ENCODE measurements around the gene RASA3. TPM values are rescaled to one million over a fixed set of nuclear protein-coding genes. Genes with fewer than 3 reads are reported as not detected.

The RASA3 gene
- total RNA-seq, 2 donors from 2014 or later: 4.4 to 7.2 TPM

DNA sequence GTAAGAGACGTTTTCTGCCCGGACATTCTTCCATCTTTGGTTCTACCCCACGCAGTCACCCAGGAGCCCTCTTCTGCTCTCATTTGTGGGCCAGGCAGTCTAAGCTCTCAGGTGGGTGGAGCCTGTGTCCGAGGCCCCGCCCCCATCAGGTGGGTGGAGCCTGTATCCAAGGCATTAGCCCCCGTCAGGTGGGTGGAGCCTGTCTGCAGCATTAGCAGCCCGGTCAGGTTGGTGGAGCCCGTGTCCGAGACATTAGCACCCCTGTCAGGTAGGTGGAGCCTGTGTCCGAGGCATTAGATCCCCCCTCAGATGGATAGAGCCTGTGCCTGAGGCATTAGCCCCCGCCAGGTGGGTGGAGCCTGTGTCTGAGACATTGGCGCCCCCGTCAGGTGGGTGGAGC is 113.1 kb downstream of the RASA3 start:
- intact Hi-C loops (cut with DNase I): no loop called here
- H3K9me3 ChIP-seq: no peaks in the 10 kb centered on the region
- no peak overlapping the region for H3K9ac ChIP-seq (ENCODE audit: low read depth in 2 of 2, low read length in 2 of 2)
- no peaks in the 10 kb centered on the region for H3K36me3 ChIP-seq
- TF ChIP-seq, protein P1, sequence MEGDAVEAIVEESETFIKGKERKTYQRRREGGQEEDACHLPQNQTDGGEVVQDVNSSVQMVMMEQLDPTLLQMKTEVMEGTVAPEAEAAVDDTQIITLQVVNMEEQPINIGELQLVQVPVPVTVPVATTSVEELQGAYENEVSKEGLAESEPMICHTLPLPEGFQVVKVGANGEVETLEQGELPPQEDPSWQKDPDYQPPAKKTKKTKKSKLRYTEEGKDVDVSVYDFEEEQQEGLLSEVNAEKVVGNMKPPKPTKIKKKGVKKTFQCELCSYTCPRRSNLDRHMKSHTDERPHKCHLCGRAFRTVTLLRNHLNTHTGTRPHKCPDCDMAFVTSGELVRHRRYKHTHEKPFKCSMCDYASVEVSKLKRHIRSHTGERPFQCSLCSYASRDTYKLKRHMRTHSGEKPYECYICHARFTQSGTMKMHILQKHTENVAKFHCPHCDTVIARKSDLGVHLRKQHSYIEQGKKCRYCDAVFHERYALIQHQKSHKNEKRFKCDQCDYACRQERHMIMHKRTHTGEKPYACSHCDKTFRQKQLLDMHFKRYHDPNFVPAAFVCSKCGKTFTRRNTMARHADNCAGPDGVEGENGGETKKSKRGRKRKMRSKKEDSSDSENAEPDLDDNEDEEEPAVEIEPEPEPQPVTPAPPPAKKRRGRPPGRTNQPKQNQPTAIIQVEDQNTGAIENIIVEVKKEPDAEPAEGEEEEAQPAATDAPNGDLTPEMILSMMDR (IDR thresholded peaks at IDR 0.05): no peak
- no peaks in the 10 kb centered on the region for H3K4me1 ChIP-seq
- H3K4me3 ChIP-seq: no peak overlapping the region
- H3K27me3 ChIP-seq: no peaks in the 10 kb centered on the region
- no peak for DNase-seq
- H3K27ac ChIP-seq: no peak overlapping the region

DNA sequence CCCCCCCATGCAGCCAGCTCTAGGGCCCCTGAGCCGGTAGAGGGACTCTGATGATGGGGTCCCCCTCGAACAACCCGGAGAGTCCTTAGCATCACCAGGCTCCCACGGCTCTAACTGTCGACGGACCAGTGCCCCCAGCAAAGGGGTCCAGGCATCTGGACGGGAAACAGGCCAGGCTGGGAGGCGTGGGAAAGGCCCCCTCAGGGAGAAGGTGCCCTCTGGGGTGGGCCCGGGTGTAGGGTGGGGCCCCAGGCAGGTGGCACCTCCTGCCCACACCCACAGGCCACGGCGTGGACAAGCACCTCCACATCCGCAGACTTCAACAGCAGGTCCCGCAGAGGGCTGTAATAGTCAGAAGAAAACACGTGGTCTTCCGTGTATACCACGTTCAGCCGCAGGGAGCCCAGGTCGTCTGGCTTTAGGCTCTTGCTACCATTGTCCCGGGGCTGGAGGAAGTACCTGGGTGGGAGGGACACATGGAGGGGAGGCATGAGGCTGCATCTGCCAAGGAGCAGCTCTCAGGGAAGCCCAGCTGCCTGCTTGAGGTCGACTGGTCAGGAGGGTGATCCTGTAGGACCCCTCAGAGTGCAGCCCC is 113.9 kb downstream of the RASA3 start:
- Histone ChIP-seq H3K36me3 (no peaks in the 10 kb centered on the region), H3K9me3 (no peaks in the 10 kb centered on the region), H3K9ac (ENCODE audit: low read depth in 2 of 2, low read length in 2 of 2) (no peak overlapping the region), H3K27me3 (no peaks in the 10 kb centered on the region), H3K27ac (no peak overlapping the region), H3K4me1 (no peaks in the 10 kb centered on the region), H3K4me3 (no peak overlapping the region)
- DNase-seq: no peak
- TF ChIP-seq, protein P1 (IDR thresholded peaks at IDR 0.05): no peak
- intact Hi-C loops (cut with DNase I): no loop called here

DNA sequence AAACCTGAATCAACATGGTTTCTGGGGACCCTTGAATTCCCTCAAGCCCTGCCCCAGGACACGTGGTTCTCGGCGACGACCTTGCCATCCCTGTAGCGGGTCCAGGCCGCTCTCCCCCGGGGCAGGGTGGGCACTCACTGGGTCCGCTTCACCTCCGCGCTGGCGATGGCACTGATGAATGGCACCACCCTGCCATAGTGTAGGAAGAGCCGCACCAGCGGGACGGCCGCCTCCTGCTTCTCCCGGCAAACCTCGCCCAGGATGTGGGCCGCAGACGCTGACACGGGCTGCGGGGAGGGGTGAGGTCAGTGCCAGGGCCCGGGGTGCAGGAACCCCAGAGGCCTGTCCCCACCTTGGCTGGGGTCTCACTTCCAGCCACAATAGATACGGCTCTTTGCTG is 114.5 kb downstream of the RASA3 start:
- H3K4me3 ChIP-seq: no peak overlapping the region
- H3K27ac ChIP-seq: no peak overlapping the region
- H3K9ac ChIP-seq (ENCODE audit: low read depth in 2 of 2, low read length in 2 of 2): no peak overlapping the region
- TF ChIP-seq, protein P1 (IDR thresholded peaks at IDR 0.05): no peak
- no peaks in the 10 kb centered on the region for H3K27me3 ChIP-seq
- no peaks in the 10 kb centered on the region for H3K4me1 ChIP-seq
- H3K36me3 ChIP-seq: no peaks in the 10 kb centered on the region
- intact Hi-C loops (cut with DNase I): no loop called here
- no peak for DNase-seq
- H3K9me3 ChIP-seq: no peaks in the 10 kb centered on the region

DNA sequence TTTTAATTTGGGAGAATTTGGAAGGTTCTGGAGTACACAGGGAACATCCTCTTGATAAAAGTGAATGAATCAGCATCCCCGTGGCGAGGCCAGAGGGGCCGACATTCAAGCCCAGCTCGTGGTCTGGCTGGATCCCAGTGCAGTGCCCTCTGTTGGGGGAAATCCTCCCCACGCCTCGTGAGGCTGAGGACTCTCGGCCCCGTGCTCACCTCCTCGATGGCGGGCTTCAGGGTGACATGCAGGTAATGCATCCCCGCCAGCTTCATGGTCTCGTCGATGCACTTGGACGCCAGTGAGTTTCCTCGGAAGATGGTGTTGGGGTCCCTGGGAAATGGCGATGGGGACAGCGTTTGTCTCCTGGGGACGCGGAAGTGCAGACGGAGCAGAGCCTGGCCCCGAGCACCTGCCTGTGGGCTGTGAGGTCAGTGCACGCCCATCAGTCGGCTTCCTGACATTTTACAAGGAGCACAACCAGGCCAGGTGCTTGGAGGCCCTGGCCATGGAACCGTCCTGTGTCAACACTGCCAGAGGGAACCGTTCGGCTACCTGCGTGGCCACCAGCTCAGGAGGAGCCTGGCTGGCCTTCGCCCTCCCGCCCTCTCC is 115.3 kb downstream of the RASA3 start:
- intact Hi-C loops (cut with DNase I): no loop called here
- Histone ChIP-seq H3K27me3 (no peaks in the 10 kb centered on the region), H3K36me3 (no peaks in the 10 kb centered on the region), H3K4me1 (no peaks in the 10 kb centered on the region), H3K4me3 (no peak overlapping the region), H3K9ac (ENCODE audit: low read depth in 2 of 2, low read length in 2 of 2) (no peak overlapping the region), H3K9me3 (no peaks in the 10 kb centered on the region), H3K27ac (no peak overlapping the region)
- TF ChIP-seq, protein P1 (IDR thresholded peaks at IDR 0.05): no peak
- no peak for DNase-seq

DNA sequence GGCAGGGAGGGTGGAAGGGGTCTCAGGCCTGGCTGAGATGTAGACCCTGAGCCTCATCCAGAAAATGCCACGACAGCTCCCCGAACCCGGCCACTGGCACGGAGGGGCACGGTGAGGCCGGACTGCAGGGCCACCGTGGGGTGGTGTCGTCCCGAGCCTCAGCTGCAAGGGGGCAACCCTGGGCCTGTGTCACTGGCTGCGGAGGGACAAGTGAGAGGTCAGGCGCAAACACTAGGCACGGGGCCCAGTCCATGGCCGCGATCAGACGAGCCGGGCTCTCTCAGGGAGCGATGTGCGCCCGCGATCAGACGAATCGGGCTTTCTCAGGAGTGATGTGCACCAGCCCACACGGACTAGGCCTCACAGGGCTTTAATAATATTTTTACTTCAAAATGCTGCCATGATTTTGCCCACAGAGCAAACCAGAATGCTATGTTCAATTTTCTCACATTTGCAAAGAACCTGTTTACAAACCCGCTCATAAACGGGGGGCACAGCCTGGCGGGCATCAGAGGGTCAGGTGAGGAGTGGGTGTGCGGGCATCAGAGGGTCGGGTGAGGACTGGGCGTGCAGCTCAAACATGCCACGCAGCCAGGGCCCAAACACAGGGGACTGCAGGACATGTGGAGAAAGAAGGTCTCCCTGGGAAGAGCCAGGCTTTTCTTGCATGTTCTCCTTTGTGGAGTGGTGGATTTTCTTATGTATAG is 115.9 kb downstream of the RASA3 start:
- Histone ChIP-seq H3K36me3 (no peaks in the 10 kb centered on the region), H3K27ac (no peak overlapping the region), H3K27me3 (no peaks in the 10 kb centered on the region), H3K9me3 (no peaks in the 10 kb centered on the region), H3K9ac (ENCODE audit: low read depth in 2 of 2, low read length in 2 of 2) (no peak overlapping the region), H3K4me3 (no peak overlapping the region), H3K4me1 (no peaks in the 10 kb centered on the region)
- TF ChIP-seq, protein P1 (IDR thresholded peaks at IDR 0.05): no peak
- DNase-seq: no peak
- intact Hi-C loops (cut with DNase I): no loop called here

Measured in colonic mucosa (tissue), 4 donors.